Hematopoietic multipotent progenitor cell treated with erythropoietin and hydrocortisone succinate and interleukin-3 and kit ligand, for 4 days (in vitro differentiated cells): ENCODE results near the gene GNB1L.

Source experiments
- DNase-seq: peaks from one replicate; pipeline ENCODE4 v3.0.0-alpha.2; 2015

The GNB1L gene

GRCh38 chr22:19859861-19860510, 5.3 kb upstream of the GNB1L start:
- DNase-seq: no peak

DNA sequence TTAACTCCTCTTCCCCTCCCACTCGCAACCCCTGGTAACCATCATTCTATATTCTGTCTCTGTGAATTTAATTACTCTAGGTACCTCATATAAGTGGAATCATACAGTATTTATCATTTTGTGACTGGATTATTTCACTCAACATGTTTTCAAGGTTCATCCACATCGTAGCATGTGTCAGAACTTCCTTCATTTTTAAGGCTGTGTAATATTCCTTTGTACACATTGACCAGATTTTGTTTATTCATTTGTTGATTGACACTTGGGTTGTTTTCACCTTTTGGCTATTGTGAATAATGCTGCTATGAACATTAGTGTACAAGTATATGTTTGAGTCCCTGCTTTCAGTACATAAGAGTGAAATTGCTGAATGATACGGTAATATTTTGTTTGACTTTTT, 2.7 kb upstream of the GNB1L start:
- DNase-seq: no peak

- peak; percentile 90 for DNase-seq
Observed at GRCh38 chr22:19855504-19856409, 1.1 kb upstream of the GNB1L start.

DNA sequence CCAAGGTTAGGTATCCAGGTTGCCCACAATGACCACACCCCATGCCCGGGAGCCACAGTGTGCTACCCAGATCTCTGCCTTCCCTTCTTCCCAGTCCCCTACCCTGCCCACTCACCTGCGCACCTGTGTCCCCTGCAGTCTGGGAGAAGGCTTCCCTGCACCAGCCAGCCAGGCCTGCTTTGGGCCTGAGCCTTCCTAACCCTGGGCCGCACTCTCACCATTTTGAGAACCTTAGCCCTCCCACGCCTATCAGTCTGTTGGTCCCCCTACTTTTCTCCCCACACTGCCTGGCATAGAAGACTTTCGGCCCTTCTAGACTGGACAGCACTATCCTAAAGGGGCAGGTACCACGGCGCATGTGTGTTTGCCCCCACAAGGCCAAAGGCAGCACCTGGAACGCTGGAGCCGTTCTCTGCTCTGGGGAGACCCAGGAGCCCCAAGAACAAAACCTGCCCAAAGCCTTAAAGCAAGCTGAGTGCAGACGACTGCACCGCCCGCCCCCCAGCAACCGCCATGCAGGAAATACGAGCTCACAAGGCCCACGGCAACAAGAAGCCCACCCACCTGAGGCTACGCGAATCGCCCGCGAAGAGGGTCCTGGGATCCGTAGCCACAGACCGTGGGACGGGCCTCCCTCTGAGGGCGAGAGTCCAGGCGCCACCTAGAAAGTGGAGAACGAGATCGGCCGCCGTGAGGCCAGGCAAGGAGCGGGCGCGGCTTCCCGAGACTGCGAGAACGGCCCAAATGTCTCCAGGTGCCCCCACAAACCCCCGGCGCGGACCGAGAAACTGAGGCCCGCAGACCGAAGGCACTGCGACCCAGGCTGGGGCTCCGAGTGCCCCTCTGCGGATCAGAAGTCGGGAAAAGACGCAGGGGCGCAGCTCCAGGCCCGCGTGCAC, 546 bp downstream of the GNB1L start:
- DNase-seq: peak; percentile 31

GRCh38 chr22:19853058-19853878, 1.4 kb downstream of the GNB1L start:
- no peak for DNase-seq

DNA sequence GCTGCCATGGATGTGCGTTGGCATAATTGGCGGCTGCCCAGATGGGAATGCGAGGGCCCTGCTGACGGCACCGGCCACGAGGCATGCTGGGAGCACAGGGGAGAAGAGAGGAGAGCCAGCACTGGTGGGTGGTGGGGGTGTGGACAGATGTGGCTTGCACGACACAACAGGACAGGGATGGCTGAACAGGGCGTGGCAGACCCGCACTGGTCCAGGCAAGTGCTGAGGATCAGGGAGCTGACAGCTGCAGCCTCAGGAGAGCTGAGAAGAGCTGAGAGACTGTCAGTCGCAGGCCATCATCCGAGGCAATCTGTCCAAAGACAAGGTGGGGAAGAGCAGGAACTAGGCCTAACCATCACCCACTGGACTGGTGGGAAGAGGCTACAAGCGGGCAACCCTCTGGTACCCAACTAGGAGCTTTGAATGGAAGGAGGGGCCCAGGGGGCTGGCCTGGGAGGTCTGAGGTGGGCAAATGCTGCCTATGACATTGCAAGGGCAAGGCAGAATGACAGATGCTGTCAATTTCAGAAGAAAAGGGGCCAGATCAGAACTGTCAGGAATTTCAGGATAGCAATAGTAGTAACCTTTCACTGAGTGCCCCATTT, 2.4 kb downstream of the GNB1L start:
- no peak for DNase-seq

DNA sequence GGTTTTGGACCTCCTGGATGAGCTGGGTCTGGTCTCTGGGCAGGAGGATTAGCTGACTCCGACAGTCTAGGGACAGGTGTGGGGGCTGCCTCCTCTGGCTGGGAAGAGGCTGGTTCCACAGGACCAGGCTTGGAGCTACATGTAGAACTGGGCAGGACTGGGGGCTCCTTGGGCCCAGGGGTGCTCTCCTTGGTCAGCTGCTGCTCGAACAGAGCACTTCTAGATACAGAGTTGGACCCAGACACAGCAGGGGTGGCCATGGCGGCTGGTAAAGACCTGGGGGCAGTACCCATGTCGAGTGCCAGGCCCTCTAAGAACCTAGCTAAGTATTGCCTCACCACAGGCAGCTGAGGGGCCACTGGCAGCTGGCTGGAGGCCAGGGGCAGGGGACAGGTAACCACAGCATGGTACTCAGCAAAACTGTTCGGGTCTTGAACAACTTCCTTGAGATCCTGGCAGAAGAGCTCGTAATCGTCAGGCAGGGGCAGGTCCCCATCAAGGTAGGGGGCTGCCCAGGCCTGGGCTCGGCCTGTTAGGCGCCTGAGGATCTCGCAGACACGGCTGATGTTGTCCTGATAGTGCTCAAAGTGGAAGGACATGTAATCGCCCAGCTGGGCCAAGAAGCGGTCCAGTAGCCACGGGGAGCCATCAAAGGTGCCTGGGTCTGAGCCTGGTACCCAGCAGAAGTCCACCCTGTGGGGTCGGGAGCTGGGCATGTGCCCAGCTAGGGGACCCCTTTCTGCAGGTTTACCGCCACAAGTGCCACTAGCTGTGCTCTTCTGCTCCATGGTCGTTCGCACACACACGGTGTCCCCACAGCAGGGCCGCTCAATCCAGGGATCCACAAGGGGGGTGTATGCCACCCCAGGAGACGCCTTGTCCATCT, 3.1 kb downstream of the GNB1L start:
- no peak for DNase-seq

DNA sequence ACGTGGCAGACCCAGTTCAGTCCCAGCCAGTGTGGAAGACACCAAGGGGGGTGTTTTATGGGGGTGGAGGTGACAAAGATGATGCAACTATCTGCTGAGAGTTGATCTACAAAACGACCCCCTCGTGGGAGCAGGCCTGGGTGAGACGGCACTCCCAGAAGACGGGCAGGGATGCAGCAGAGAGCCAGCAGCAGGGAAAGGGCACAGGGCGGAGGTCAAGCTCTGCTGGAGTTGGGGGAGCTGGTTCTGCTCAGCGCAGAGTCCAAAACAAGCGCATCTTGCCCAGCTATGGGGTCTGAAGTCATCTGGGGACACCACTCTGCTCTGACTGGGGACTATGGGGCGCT, 3.9 kb downstream of the GNB1L start:
- DNase-seq: no peak

DNA sequence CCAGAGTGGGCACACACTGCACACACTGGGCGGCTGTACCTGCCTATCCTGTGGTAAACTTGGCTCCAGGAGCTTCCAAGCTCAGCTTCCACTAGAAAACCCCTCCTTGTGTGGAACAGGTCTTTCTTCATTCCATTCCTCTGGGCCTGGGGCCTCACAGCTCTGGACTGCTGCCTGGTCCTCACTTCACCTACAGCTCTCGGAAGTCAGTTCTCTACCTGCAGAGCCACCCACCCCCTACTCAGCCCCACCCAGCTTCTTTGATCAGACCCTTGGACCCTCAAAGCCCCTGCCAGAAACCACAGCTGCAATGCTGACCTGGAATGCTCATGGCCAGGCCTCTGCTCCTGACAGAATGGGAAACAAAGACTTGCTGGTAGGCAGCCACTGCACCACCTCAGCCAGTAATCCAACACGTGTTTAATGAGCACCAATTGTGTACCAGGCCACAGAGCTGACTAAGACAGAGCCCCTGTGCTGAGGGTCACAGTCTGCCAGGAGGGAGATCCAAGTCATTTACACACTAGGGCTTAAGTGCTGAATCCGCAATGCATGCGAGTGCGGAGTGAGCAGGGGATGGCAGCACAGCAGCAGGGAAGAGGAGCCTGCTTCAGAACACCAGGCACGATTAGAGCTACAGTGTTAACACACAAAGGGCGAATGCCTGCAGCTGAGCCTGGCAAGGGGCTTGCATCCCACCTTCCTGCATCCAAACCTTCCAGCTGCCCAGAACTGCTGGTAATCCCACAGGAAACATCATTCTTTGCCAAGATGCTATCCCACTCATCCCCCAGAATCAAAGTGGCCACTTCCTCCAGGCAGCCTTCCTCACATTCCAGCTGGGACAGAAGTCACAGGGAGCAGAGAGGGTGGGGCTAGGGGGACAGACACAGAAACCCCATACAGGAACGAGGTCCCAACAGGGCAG, 4.6 kb downstream of the GNB1L start:
- DNase-seq: no peak

GRCh38 chr22:19848298-19849224, 6.1 kb downstream of the GNB1L start:
- DNase-seq: no peak

GRCh38 chr22:19847345-19847632, 7.4 kb downstream of the GNB1L start:
- DNase-seq: no peak

GRCh38 chr22:19846620-19847344, 7.9 kb downstream of the GNB1L start:
- DNase-seq: no peak

- no peak for DNase-seq
Observed at GRCh38 chr22:19845054-19845722, 9.5 kb downstream of the GNB1L start.

DNA sequence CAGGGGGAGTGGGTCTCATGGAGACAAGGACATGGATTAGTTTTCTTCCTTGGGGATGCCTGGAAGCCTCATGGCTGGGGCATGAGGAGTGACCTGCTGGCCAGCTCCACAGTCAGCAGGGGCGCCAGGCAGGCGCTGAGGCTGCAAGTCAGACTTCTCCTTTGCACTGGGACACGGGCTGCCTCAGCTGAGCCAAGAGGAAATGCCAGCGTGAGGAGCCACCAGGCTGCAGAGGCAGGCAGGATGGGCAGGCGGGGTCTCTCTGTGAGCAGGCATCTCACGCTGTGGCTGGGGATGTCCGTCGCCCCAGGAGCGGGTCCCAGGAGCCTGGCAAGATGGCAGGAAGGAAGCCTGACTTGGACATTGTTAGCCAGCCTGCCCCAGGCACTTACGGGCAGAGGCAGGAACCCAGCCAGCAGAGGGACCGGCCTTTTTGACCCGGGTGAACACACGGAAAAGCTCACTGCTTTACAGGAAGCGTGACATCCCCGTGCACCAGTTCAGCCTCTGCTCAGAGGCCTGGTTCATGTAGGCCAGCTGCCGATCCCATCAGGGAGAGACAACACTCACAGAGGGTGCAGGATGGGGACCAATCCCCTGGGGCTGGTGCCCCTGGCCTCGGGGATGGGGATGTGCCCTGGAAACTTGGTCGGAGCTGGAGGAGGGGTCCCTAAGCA, 10.2 kb downstream of the GNB1L start:
- DNase-seq: peak; percentile 71

GRCh38 chr22:19843857-19844376, 10.8 kb downstream of the GNB1L start:
- peak; percentile 35 for DNase-seq

DNA sequence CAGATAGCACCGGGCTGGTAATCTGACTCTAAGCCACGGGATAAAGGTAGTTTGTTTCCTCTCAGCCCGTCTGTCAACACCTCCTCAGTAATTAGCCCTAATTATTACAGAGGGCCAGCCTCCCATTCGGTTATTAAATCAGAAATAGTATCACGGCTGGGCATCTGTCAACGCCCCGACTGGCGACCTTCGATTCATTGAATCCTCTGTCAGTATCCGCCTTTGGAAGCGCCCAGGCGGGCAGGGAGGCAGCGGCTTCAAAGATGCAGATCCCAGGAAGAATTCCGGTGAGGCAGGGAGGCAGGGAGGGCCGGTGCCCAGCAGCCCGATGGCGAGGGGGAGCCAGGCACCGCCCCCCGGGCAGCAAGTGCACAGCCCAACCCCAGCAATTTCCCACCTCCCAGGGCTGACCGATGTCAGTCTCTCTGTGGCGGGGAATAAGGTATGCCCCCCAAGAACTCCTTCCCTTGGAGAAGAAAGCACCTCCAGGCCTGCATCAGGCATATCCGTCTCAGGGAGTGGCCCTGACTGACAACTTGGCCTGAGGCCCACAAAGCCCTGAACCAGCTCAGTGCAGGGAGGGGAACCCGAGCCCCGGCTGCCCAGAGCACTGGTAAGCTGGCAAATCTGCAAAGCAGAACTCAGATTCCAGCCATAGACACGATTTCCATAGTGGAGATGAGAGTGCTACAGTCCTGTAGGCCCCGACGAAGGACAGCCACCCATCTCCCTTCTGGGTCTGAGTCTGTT, 11.4 kb downstream of the GNB1L start:
- DNase-seq: no peak
